Right lobe of liver (tissue), 6 donors: ENCODE results near the gene E2F2. TPM values are rescaled to one million over a fixed set of nuclear protein-coding genes. Genes with fewer than 3 reads are reported as not detected.

Source experiments
- ATAC-seq, 4 donors: fragments of 200-7000 bp; cut with Tn5 transposase; one replicate each; pipeline ENCODE4 v1.9.1; 2020; ENCODE audit warnings: mild to moderate bottlenecking in 4 of 4, moderate library complexity in 4 of 4
- DNase-seq, 3 donors: peaks; one replicate each; pipeline ENCODE4 v3.0.0-alpha.2; 2020
- H3K27ac ChIP-seq, 3 donors: fragments of 200-600 bp; one replicate each; pipeline ENCODE4 v1.8.0; 2022
- H3K27me3 ChIP-seq, 2 donors: fragments of 200-600 bp; one replicate each; pipeline ENCODE4 v1.8.0; 2022
- H3K36me3 ChIP-seq, 4 donors: fragments of 200-600 bp; sonication (generic) in 1 of 4; one replicate each; pipeline versions ENCODE4 v1.5.1 to v1.8.0; 2017 to 2022; ENCODE audit warnings: control low read depth in 1 of 4
- H3K4me1 ChIP-seq, 4 donors: fragments of 200-600 bp; sonication (generic) in 1 of 4; one replicate each; pipeline versions ENCODE4 v1.5.1 to v1.8.0; 2017 to 2022; ENCODE audit warnings: control low read depth in 1 of 4
- H3K4me3 ChIP-seq, 3 donors: fragments of 200-600 bp; one replicate each; pipeline ENCODE4 v1.8.0; 2022
- H3K9me3 ChIP-seq, 4 donors: fragments of 200-600 bp; sonication (generic) in 1 of 4; one replicate each; pipeline versions ENCODE4 v1.5.1 to v1.8.0; 2017 to 2022; ENCODE audit warnings: control low read depth in 1 of 4
- POLR2A ChIP-seq: fragments of 450-650 bp; IDR thresholded peaks from one replicate; pipeline ENCODE4 v1.6.1; 2017; ENCODE audit warnings: antibody characterized with exemption, mild to moderate bottlenecking
- WGBS: methylation state at CpG from one replicate; pipeline ENCODE4 v1.1.6; 2018; ENCODE audit warnings: low coverage, low lambda C conversion rate; ENCODE audit not compliant: insufficient coverage; ENCODE audit errors: missing lambda C conversion rate; 5-methylcytosine and 5-hydroxymethylcytosine counted together
- intact Hi-C, 2 donors: fragments of 100-400 bp; cut with DNase I; formaldehyde crosslinking; loops; one replicate each; pipeline versions ENCODE4 v1.11.2 to v1.14.1; 2022
- total RNA-seq, 6 experiments: library from RNA; depleted of rRNA in 2 of 6; stranded (reverse); fragments of >200 nt in 2 of 6; fragmentation: NEBNext Ultra II Directional in 3 of 6; extraction: Animal tissue kit (Norgen Biotek cat#: 25700) in 3 of 6; gene quantifications; one replicate each; pipeline versions ENCODE4 v1.1.0 to v1.2.4, GENCODE V29; 2016 to 2023
- TF ChIP-seq, protein P1 (sequence below), 4 donors: fragments of 200-600 bp in 3 of 4; fragments of 450-650 bp in 1 of 4; IDR thresholded peaks; one replicate each; pipeline versions ENCODE4 v1.5.1 to v1.8.0; 2016 to 2022; ENCODE audit warnings: antibody characterized with exemption in 4 of 4, mild to moderate bottlenecking in 2 of 4
- donor health status: DM: no; HTN: yes; CAD: no.
- donor health status: DM: no; HTN: no; CAD: no.
- donor health status: DM: no; HTN: no; CAD: no.
- donor health status: DM: no; HTN: yes; CAD: no.
- donor health status: DM: no; HTN: yes; CAD: no.

The E2F2 gene
- total RNA-seq, 6 experiments from 2014 or later = 0.18 to 1.2 (median 0.70) TPM

DNA sequence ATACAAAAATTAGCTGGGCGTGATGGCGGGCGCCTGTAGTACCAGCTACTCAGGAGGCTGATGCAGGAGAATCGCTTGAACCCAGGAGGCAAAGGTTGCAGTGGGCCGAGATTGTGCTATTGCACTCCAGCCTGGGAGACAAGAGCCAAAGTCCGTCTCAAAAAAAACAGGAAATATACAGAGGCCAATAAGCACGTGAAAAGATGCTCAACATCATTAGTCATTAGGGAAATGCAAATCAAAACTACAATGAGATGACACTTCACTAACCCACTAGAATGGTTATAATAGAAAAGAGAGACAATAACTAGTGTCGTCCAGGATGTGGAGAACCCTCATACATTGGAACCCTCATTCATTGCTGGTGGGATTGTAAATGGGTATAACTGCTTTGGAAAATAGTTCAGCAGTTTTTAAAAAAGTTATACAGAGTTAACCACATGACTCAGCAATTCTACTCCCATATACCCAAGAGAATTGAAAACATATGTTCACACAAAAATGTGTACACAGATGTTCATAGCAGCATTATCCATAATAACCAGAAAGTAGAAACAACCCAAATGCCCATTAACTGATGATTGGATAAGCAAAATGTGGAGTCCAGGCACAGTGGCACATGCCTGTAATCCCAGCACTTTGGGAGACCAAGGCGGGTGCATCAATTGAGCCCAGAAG lies 6.4 kb upstream of the E2F2 start:
- DNase-seq = no peak
- H3K27ac ChIP-seq = no peak overlapping the region
- no peaks in the 10 kb centered on the region for H3K9me3 ChIP-seq
- no peak for ATAC-seq
- H3K36me3 ChIP-seq = no peaks in the 10 kb centered on the region
- intact Hi-C loops = no loop called here
- TF ChIP-seq, protein P1, sequence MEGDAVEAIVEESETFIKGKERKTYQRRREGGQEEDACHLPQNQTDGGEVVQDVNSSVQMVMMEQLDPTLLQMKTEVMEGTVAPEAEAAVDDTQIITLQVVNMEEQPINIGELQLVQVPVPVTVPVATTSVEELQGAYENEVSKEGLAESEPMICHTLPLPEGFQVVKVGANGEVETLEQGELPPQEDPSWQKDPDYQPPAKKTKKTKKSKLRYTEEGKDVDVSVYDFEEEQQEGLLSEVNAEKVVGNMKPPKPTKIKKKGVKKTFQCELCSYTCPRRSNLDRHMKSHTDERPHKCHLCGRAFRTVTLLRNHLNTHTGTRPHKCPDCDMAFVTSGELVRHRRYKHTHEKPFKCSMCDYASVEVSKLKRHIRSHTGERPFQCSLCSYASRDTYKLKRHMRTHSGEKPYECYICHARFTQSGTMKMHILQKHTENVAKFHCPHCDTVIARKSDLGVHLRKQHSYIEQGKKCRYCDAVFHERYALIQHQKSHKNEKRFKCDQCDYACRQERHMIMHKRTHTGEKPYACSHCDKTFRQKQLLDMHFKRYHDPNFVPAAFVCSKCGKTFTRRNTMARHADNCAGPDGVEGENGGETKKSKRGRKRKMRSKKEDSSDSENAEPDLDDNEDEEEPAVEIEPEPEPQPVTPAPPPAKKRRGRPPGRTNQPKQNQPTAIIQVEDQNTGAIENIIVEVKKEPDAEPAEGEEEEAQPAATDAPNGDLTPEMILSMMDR (IDR thresholded peaks at IDR 0.05) = no peak
- TF ChIP-seq POLR2A = no peak
- H3K4me1 ChIP-seq = peaks cover 0 to 7% (median 2%) of the 10 kb centered on the region in 4 donors
- no peak overlapping the region for H3K4me3 ChIP-seq
- WGBS = 44% methylated on average over 9 of the region's 9 CpGs
- no peaks in the 10 kb centered on the region for H3K27me3 ChIP-seq

DNA sequence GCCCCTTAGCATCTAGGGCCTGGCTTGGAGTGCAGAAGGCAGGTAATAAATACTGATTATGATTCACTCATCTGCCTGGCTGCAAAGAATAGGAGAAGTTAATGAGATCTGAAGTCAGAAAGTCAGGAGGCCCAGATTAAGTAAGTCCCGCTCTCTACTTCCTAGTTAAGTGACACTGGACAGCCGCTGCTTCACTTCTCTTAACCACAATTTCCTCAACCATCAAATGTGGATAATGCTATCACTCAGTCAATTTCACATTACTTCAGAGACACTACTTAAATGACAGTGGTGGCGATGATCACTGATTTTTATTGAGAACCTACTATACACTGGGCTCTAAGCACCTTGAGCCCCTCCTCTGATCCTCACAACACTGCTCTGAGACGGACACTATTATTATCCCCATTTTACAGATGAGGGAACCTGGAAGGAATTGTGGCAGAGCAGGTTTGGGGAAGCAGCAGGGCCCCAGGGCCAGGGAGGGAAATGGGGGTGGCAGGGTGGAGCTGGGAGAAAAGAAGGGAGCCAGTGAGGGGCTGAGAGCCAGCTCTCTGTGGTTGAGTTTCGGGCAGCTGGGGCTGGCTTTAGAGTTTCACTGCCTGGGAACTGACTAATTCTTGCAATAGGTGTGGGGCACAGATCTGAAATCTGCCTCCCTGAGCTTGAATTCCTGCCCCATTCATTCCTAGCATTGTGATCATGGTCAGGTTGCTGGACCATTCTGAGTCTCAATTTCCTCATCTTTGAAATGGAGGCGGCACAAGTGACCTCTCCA lies 2.4 kb upstream of the E2F2 start:
- 71% methylated on average over 6 of the region's 6 CpGs for WGBS
- peaks cover 0 to 18% (median 6%) of the 10 kb centered on the region in 4 donors for H3K4me1 ChIP-seq
- no peak overlapping the region for H3K27ac ChIP-seq

DNA sequence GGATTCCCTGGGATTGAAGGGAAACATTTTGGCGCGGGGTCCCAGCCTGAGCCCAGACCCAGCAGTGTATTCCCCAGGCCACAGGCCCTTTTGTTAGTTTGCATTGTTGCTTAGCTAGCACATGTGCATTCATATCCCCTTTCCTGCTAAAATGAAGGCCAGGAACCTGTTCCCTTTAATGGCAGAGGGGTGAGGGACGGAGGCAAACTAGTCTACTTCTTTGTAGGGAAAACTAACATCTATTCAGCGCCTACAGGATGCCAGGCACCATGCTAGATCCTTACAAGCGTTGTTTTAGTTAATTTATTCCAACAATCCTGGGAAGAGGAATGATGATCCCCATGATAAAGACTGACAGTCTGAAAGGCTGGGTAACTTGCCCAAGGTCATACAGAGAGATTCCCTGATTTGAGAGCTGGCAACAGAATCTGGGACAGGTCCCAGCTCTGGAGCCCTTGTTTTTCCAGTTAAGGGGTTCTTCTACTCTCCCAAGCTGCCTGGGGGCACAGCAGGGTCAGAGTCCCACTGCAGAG lies 595 bp upstream of the E2F2 start:
- peak overlapping the region; percentile 4 to 31 (median 22) for H3K4me3 ChIP-seq
- H3K36me3 ChIP-seq = no peaks in the 10 kb centered on the region
- H3K9me3 ChIP-seq = no peaks in the 10 kb centered on the region
- WGBS = 29% methylated on average over 4 of the region's 5 CpGs
- intact Hi-C loops = no loop called here
- no peak for ATAC-seq
- H3K27me3 ChIP-seq = no peaks in the 10 kb centered on the region
- no peak overlapping the region for H3K27ac ChIP-seq
- no peak for TF ChIP-seq POLR2A
- TF ChIP-seq, protein P1 (IDR thresholded peaks at IDR 0.05) = no peak
- no peak for DNase-seq
- H3K4me1 ChIP-seq = peaks cover 0 to 18% (median 6%) of the 10 kb centered on the region in 4 donors

More for the DNA sequence above, 2.4 kb upstream of the E2F2 start:
- intact Hi-C loops = no loop called here
- TF ChIP-seq POLR2A = no peak
- TF ChIP-seq, protein P1 (IDR thresholded peaks at IDR 0.05) = no peak
- DNase-seq = no peak
- peak in 3 of 4 donors; percentile 8 to 32 (median 8) for ATAC-seq
- no peaks in the 10 kb centered on the region for H3K9me3 ChIP-seq
- H3K4me3 ChIP-seq = no peak overlapping the region
- H3K36me3 ChIP-seq = no peaks in the 10 kb centered on the region
- H3K27me3 ChIP-seq = no peaks in the 10 kb centered on the region

DNA sequence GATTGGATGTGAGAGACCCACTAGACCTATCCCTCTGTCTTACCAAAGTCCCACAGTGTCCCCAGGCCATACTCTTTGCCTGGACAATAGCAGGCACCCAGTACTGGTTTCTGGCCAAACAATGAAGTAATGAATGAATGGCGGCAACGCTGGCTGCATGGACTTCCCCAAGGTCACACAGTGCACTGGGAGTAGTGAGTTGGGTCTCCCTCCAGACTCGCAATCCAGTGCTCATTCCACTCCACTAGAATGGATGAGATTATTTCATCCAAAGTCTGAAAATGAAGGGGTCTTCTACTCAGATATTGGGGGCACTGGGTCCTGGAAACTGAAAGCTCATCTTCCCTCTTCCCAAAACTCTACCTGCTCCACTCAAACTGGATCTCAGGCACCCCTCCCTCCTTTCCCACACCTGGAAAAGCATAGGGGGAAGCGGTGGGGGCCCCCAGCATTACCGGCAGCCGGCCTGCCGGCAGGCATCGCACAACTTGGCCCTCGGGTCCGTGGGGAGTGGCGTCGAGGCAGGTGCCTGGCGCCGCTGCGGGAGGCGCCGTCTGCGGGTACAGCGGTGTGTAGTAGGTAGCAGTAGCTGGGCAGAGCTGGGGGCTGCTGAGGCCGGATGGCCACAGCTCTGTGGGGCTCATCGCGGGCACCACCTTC lies 816 bp downstream of the E2F2 start:
- intact Hi-C loops = no loop called here
- WGBS = 13% methylated on average over 7 of the region's 22 CpGs
- Histone ChIP-seq H3K4me1 (peaks cover 0 to 18% (median 6%) of the 10 kb centered on the region in 4 donors), H3K4me3 (peak overlapping the region; percentile 22 to 49 (median 46)), H3K27me3 (no peaks in the 10 kb centered on the region), H3K27ac (no peak overlapping the region), H3K36me3 (no peaks in the 10 kb centered on the region), H3K9me3 (no peaks in the 10 kb centered on the region)
- ATAC-seq (no peak), DNase-seq (no peak)
- TF ChIP-seq POLR2A = no peak
- TF ChIP-seq, protein P1 (IDR thresholded peaks at IDR 0.05) = no peak
